ENCODE data around the gene VANGL1. TPM values are rescaled to one million over a fixed set of nuclear protein-coding genes. Genes with fewer than 3 reads are reported as not detected.

Gene VANGL1
- total RNA-seq, 2 donors from 2014 or later = 12.3 to 16.2 TPM

DNA sequence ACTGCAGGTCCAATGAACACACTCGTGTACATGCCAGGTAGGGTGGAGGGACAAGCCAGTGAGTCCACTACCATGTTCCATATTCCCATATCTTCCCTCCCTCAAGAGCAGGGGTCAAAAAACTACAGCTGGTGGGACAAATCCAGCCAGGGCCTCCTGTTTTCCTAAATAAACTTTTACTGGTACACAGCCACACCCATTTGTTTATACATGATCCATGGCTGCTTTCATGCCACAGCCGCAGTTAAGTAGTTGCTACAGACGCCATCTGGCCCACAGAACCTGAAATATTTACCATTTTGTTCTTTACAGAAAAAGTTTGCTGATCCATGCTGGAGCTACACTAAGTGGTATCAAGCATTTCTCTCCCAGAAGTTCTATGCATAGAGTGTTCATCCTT lies 84.4 kb downstream of the VANGL1 start:
- TF ChIP-seq POLR2A (IDR thresholded peaks at IDR 0.05) = no peak
- no peak for TF ChIP-seq POLR2AphosphoS5 (IDR thresholded peaks at IDR 0.05)
- TF ChIP-seq, protein P1, sequence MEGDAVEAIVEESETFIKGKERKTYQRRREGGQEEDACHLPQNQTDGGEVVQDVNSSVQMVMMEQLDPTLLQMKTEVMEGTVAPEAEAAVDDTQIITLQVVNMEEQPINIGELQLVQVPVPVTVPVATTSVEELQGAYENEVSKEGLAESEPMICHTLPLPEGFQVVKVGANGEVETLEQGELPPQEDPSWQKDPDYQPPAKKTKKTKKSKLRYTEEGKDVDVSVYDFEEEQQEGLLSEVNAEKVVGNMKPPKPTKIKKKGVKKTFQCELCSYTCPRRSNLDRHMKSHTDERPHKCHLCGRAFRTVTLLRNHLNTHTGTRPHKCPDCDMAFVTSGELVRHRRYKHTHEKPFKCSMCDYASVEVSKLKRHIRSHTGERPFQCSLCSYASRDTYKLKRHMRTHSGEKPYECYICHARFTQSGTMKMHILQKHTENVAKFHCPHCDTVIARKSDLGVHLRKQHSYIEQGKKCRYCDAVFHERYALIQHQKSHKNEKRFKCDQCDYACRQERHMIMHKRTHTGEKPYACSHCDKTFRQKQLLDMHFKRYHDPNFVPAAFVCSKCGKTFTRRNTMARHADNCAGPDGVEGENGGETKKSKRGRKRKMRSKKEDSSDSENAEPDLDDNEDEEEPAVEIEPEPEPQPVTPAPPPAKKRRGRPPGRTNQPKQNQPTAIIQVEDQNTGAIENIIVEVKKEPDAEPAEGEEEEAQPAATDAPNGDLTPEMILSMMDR (IDR thresholded peaks at IDR 0.05) = no peak
- Histone ChIP-seq H3K27ac (no peak overlapping the region), H3K4me1 (replicated peaks) (peaks cover 3% of the 10 kb centered on the region), H3K9me3 (no peaks in the 10 kb centered on the region), H3K27me3 (replicated peaks; ENCODE audit: insufficient read depth) (no peaks in the 10 kb centered on the region), H3K36me3 (no peaks in the 10 kb centered on the region), H3K4me3 (no peak overlapping the region)
- intact Hi-C loops (cut with DNase I) = no loop called here
- 71% methylated on average over 3 of the region's 3 CpGs for WGBS
- DNase-seq (ENCODE audit: low spot score) = no peak

DNA sequence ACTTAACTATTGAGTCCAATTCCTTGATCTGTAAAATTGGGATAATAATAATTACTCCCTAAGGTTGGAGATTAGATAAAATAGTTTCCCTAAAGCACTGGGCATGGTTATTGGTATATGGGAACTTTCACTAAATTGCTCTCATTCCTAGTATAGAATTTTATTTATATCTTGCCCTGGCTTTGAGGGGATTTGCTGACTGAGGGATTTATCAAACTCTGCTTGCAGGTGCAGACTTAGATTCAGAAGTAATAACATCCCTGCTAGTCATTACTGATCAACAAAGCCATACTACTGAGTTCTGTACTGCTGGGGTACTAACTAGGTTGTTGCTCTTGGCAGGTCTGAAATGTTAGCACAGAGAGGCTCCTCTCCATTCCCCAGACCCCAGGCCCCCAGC lies 84.8 kb downstream of the VANGL1 start:
- Histone ChIP-seq H3K4me1 (replicated peaks) (peaks cover 3% of the 10 kb centered on the region), H3K9me3 (no peaks in the 10 kb centered on the region), H3K27me3 (replicated peaks; ENCODE audit: insufficient read depth) (no peaks in the 10 kb centered on the region), H3K36me3 (no peaks in the 10 kb centered on the region), H3K27ac (no peak overlapping the region), H3K4me3 (no peak overlapping the region)
- intact Hi-C loops (cut with DNase I) = no loop called here
- DNase-seq (ENCODE audit: low spot score) = no peak
- TF ChIP-seq, protein P1 (IDR thresholded peaks at IDR 0.05) = no peak
- TF ChIP-seq POLR2A (IDR thresholded peaks at IDR 0.05) (no peak), POLR2AphosphoS5 (IDR thresholded peaks at IDR 0.05) (no peak)

DNA sequence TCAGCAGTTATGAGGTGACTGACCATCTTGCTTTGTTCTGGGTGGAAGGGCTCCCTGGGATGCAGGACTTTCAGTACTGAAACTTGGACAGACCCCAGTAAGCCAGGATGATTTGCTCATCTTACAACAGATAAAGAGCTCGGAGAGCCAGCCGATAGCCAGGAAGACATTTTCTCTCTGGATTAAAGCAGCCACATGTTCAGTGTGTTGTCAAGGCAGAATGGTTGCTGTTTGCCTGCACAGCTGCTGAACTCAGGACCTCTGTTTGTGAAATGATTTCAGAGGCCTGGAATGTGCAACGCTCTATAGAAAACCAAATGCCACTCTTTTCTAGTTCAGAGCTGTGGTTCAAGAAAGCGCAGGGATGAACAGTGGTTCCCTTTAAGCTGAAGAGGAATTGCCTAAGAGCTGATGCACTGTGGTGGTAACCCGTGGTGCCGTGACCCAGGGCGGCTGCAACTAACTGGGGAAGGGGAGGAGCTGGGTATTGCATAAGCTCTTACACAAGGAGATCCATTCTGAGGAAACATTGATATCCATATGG lies 86.0 kb downstream of the VANGL1 start:
- Histone ChIP-seq H3K4me1 (replicated peaks) (peaks cover 3% of the 10 kb centered on the region), H3K27me3 (replicated peaks; ENCODE audit: insufficient read depth) (no peaks in the 10 kb centered on the region), H3K36me3 (no peaks in the 10 kb centered on the region), H3K27ac (no peak overlapping the region), H3K4me3 (no peak overlapping the region), H3K9me3 (no peaks in the 10 kb centered on the region)
- intact Hi-C loops (cut with DNase I) = no loop called here
- DNase-seq (ENCODE audit: low spot score) = no peak
- TF ChIP-seq POLR2A (IDR thresholded peaks at IDR 0.05) (no peak), POLR2AphosphoS5 (IDR thresholded peaks at IDR 0.05) (no peak)
- TF ChIP-seq, protein P1 (IDR thresholded peaks at IDR 0.05) = no peak
- 57% methylated on average over 7 of the region's 7 CpGs for WGBS

DNA sequence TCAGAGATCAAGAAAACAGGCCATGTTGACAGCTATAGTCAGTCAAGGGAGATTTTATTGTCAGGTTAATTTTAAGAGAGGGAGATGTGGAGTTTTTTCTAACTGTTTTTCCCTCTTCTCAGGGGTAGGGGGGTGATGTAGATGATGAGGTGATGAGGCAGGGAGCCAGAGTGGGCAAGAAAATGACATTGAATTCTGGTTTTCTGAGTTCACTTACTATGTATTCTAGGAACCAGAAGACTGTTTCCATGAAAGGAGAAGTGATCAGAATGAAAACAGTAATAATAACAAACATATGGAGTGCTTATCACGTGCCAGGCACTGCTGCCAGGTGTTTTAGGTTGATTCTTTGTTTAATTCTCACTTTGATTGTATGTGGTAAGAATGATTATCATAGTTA lies 86.6 kb downstream of the VANGL1 start:
- intact Hi-C loops (cut with DNase I) = no loop called here
- TF ChIP-seq, protein P1 (IDR thresholded peaks at IDR 0.05) = no peak
- no peak for TF ChIP-seq POLR2AphosphoS5 (IDR thresholded peaks at IDR 0.05)
- TF ChIP-seq POLR2A (IDR thresholded peaks at IDR 0.05) = no peak
- WGBS = 88% methylated on average over 1 of the region's 1 CpG
- no peaks in the 10 kb centered on the region for H3K27me3 ChIP-seq (replicated peaks; ENCODE audit: insufficient read depth)
- H3K27ac ChIP-seq = no peak overlapping the region
- H3K4me1 ChIP-seq (replicated peaks) = peaks cover 3% of the 10 kb centered on the region
- no peaks in the 10 kb centered on the region for H3K36me3 ChIP-seq
- no peak for DNase-seq (ENCODE audit: low spot score)
- no peaks in the 10 kb centered on the region for H3K9me3 ChIP-seq
- no peak overlapping the region for H3K4me3 ChIP-seq

DNA sequence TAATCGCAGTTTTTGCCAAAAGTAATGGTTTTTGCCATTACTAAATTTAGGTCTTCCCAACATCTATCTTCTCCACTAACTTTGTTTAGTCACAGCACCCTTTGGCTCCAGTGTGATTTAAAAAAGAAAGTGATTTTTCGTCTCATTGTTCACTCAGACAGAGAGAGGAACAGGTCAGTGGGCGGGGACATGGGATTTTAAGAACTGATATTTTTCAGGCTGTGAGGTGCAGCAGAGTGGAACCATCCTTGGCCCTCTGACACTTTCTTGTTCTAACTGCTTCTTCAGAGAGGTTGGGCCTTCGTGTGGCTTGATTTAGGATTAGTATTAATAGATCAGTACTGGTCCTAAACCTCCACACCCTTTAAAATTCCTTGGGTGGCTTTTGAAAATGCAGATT lies 88.0 kb downstream of the VANGL1 start:
- H3K4me1 ChIP-seq (replicated peaks) = no peaks in the 10 kb centered on the region
- intact Hi-C loops (cut with DNase I) = no loop called here
- no peak overlapping the region for H3K4me3 ChIP-seq
- no peak overlapping the region for H3K27ac ChIP-seq
- TF ChIP-seq POLR2AphosphoS5 (IDR thresholded peaks at IDR 0.05) (no peak), POLR2A (IDR thresholded peaks at IDR 0.05) (no peak)
- TF ChIP-seq, protein P1 (IDR thresholded peaks at IDR 0.05) = no peak
- no peaks in the 10 kb centered on the region for H3K9me3 ChIP-seq
- WGBS = 63% methylated on average over 4 of the region's 4 CpGs
- no peaks in the 10 kb centered on the region for H3K27me3 ChIP-seq (replicated peaks; ENCODE audit: insufficient read depth)
- H3K36me3 ChIP-seq = no peaks in the 10 kb centered on the region
- no peak for DNase-seq (ENCODE audit: low spot score)

Data from prostate gland (tissue), 2 donors.